GM19395 (cell line): Measurements from ENCODE around the gene TNFRSF11A.
A peak's percentile ranks its signal among the peaks of the same experiment; 100 is the strongest.

ENCODE experiments used
- ATAC-seq: cut with Tn5 transposase; IDR thresholded peaks from one replicate; pipeline ENCODE4 v1.9.1; 2021; ENCODE audit warnings: mild to moderate bottlenecking, moderate library complexity; ENCODE audit not compliant: unreplicated experiment

Gene TNFRSF11A

DNA sequence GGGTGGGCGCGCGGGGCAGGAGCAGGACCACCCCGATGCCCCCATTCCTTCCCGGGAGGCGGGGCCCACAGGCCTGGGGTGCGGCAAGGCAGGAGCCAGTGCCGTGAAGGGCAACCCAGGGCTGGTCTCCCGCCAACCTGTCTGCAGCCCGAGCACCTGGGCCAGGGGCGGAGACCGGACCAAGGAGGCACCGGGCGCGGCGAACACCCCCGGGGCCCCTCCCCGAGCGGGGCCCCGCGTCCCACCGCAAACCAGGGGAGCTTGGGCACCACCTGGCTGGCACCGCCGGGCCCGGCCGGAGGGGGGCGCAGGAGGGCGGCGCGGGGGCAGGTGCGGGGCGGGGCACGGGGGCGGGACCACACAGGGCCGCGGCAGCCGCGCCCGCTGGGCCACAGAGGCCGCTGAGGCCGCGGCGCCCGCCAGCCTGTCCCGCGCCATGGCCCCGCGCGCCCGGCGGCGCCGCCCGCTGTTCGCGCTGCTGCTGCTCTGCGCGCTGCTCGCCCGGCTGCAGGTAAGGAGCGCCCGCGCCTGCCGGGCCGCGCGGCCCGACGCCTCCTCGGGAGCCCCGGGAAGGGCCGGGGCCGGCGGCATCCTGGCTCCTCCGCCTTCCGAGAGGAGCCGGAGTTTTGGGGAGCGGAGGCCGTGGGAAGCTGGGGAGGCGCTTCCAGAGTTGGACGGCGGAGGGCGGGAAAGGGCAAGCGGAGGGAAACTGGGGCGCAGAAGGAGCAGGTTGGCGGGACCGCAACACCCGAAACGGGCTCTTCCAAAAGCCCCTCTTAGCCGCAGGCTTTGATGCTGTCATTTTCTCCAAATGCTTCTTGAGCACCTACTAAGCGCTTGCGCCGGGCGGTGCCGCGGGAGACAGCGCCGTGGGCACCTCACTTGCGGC is at the start of gene TNFRSF11A:
TNFRSF11A (plus strand) TSS at position 394 of the 889 bp plus-strand sequence; CDS start at position 437, 43 bp downstream.
- peak; percentile 65 for ATAC-seq

DNA sequence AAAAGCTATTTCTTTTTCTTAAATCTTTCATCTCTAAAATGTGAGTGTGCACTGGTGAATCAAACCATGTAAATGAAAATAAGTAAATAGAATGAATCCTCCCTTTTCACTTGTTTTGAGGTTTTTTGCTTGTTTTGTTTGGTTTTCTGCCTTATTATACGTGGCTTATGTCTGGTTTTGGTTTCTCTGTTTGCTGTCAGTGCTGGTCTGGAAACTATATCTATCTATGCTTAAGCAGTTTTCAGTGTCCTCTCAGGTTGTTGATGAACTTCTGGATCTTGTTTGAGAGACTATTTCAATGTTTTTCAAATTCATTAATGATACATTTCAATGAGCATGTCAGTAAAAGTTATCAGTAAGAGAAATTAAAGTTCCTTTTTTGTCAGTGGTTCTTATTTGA is 48.1 kb upstream of the TNFRSF11A start:
- no peak for ATAC-seq

DNA sequence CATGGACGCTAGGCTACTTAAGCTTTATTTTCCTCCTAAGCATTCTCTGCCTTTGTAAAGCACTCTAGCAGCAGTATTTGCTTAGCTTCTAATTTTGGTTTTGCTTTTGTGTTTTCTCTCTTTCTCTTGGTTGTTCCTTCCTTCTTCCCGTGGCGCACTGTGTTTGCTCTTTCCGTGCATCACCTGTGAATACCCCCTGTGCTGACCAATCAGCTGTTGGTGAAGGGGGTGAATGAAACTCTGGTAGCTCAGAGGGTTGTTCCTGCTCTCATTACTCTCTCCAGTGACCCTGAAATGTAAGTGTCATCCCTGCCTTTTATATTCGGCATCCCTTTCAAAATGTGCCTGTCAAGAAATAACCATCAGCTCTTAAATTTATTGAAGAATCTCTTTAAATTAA is 45.5 kb upstream of the TNFRSF11A start:
- ATAC-seq = no peak

DNA sequence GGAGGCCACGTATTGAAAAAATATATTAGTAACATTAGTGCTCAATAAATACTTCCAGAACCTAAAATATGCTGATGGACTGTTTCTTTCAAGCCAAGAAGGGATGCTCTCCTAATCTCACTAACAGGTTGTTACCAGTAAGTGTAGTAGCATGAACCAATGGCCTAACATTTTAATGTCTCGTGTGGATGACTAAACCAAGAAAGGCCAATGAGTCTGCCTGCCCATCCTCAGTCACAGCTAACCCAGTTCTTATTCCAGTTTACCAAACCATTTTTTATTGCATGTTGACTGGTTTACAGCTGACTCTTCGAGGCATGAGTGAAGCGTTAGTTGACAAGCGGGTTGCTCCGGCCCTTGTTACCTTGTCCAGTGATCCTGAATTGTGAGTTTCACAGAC is 45.1 kb upstream of the TNFRSF11A start:
- no peak for ATAC-seq

DNA sequence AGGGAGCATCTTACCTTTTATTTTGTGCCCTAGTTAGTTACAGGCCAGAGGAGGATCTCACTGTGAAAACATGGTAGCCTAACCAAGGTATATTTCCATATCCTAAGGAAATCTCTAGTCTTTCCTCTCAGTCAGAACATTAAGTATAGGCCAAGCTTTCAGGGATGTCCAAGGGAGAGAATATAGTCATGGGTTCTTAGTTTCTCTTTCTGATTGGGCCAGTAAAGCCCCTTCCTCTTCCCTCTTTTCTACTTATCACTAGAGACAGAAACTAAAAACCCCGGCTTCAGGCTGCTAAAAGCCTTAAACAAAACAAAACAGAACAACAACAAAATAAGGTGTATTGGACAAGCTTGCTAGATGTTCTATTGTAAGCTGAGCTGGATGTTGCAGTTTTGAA is 44.3 kb upstream of the TNFRSF11A start:
- ATAC-seq = no peak

DNA sequence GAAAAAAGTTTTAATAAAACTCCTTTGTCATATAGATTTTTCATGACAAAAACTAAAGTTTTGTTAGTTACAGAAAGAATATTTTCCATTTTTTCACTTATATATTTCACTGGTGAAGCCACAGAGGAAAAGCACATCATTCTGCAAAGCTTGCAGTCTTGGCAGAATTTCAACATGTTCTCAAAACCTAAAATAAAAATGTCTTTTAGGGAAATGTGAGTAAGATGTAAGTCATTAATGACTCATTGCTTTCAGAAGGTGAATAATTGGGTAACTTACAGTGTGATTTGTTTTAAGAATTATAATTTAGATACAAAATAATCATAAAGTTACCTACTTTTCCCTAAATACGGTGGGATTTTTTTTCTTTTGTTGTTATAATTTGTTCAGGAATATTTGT is 43.4 kb upstream of the TNFRSF11A start:
- ATAC-seq = no peak

DNA sequence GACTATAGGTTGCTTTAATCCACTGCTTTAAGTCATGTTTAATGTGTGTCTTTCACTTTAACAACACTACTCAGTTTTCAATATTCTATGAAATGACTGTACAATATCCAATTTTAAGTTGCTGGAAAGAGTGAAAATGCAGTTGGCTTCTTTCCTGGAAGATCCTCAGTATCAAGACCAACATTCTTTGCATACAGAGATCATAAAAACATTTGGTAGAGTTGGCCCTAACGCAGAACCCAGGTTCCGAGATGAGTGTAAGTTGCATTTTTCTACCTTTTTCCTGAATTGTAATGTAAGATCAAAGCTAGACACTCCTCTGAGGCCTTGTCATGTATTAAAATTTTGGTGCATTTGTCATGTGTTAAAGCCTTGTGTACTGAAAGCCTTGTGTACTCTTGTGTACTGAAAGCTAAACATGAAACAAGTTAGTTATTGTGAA is 42.9 kb upstream of the TNFRSF11A start:
- no peak for ATAC-seq

DNA sequence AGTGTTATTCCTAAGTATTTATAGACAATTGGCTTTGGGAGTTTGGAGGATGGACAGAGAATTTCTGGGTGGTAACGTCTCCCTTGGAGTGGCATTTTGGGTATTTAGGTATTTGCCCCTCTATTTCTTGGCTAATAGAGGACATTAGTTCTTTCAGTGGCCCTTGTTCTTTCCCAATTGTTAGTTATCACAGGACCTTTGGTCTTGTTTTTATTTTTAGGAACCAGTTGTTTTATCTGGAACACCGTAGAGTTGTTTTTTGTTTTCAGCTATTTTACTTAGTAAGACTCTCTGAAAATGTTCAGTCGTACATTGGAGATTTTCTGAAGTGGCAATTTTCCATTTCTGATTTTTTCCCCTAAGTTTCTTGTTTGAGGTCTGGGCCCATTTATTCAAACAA is 40.5 kb upstream of the TNFRSF11A start:
- ATAC-seq = no peak

DNA sequence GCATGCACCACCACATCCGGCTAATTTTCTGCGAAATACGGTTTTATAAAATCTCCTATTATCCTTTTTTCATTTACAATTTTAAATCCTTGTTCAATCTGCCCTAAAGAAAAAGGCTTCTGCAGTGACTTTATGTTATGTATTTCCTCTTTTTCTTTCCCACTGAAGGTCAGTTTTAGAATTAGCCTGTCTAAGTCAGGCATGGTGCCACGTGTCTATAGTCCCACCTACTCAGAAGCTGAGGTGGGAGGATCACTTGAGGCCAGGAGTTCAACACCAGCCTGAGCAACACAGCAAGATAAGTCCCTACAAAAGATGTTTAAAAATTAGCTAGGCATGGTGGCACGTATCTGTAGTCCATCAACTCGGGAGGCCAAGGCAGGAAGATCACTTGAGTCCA is 39.8 kb upstream of the TNFRSF11A start:
- ATAC-seq = no peak

DNA sequence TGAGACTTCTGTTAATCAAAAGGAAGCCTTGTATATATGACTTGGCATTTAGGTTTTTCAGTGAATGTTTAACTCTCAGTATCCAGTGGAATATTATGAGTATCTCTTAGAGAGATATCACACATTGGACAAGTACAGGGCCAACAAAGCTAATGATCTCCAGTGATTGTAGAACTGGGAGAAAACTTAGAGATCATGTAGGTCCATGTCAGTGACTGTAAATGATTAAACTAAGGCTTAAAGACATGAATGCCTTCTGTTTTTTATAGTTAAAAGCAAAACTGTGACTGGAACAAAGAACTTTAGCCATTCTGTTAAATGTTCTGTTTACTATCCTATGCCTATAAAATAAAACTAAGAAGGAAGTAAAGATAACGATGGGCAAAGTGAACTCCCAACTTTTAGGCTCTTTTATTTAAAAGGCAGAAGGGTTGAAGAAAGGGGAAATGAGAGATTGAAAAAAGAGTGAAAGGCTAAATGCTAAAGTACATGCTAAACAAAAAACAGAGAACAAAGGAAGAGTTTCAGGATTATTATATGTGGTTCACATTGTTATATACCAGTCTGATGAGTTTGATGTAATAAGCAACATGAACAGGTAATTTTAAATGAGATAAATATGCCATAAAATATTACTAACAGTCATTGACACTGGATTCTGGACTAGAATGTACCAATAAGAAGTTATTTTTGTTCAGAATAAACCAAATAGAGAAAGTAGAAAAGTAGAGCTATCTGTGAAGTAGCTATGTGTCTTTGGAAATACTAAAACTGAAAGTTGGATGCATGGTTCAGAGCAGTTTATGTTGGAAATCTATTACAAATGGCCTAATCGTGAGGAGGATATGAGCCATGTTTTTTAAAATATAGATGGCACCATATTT is 37.1 kb upstream of the TNFRSF11A start:
- ATAC-seq = peak; percentile 55

DNA sequence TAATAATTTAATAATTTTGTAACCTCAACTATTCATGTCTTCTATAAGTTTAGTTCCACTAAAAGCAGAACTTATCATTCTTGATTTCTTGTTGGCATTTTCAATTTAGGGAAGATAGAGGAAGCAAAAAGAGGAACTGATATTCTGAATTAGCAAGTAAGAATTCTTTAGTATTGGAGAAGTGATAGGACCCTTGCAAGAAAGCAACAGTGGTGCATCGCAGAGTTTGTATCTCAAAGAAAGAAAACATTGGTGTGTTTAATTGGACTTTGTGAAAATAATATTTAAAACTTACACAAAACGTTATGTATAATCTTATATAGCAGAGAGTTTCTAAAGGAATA is 36.5 kb upstream of the TNFRSF11A start:
- ATAC-seq = peak; percentile 73

DNA sequence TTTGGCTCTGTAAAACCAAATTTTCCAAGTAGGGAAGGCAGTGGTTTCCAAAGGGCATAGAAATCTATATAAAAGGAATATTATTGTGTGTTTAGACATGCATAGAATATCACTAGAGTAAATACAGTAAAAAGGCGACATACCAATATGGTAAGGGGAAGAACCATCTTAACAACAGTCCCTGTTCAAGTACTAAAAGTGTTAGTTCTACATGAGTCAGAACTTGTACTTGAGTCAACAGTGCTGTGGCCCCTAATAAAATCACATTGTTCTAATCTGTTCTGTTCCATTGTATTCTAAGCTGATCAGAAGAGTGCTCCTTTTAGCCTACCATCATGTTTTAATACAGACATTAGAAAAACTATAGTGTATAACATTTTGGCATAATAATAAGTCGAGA is 36.1 kb upstream of the TNFRSF11A start:
- ATAC-seq = peak; percentile 65

DNA sequence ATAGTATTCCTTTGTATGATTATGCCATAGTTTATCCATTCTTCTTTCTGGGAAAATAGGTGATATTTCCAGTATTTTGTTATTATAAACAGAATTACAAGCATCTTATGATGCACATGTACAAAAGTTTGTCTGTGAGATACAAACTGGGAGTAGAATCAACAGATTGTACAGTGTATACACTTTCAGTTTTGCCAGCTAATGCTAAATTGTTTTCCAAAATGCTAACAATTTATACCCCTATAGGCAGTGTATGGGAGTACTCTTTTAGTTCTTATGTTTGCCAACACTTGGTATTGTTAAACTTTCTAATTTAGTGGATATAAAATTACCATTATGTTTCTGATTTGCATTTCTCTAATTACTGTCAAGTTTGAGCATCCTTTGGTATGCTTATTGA is 31.0 kb upstream of the TNFRSF11A start:
- no peak for ATAC-seq

DNA sequence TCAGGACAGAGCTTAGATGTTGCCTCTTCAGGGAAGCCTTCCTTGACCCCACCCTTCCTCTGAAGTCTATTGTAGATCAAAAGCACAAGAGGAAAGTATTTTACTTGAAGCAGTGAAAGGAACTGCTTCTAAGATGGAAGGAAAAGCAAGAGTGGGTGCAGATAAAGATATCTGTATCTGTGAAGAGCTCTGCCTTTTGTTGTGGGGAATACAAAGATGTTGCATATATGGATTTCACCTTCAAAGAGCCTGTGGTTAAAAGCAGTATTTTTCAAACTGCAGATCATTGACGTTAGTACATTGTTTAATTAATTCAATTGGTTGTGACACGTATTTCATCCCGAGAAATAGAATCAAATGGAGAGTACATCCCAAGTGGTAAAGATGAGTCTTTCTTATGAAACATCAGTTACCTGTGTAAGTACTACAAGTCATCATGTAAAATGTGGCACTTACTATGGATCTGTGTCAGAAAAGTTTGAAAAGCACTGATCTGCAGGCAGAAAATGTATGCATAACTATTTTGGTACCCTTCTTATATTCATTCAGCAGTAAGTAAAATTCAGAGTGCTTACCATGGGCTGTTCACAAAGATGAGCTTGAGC is 24.6 kb upstream of the TNFRSF11A start:
- no peak for ATAC-seq

DNA sequence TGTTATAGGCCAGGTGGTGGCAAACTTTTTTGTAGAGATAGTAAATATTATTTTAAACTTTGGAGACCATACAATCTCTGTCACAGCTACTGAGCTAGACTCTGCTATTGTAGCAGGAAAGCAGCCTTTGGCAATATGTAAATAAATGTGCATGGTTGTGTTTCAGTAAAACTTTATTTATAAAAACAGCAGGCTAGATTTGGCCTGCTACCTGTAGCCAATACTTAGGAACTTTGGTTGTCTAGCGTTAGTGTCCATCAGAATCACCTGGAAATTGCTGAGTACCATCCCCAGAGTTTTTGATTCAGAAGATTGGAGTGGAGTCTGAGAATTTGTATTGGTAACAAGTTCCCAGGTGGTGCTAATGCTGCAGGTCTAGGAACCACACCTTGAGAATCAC is 23.8 kb upstream of the TNFRSF11A start:
- ATAC-seq = no peak

DNA sequence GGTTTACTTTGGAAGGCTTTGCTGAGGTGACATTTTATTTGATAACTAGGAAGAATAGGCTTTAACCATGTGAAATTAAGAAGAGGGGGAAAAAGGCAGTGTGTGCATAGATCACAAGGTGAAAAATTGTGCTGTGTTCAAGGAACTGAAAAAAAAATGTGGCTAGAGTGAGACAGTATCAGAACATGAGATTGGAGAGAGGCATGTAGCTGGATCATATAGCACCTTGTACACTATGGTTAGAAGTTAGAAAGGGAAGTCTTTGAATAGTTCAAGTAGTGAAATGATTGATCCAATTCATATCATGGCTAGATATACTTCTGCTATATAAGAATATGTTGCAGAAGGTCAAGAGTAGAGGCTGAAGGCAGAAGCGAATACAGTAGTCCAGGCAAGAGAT is 12.3 kb upstream of the TNFRSF11A start:
- no peak for ATAC-seq

DNA sequence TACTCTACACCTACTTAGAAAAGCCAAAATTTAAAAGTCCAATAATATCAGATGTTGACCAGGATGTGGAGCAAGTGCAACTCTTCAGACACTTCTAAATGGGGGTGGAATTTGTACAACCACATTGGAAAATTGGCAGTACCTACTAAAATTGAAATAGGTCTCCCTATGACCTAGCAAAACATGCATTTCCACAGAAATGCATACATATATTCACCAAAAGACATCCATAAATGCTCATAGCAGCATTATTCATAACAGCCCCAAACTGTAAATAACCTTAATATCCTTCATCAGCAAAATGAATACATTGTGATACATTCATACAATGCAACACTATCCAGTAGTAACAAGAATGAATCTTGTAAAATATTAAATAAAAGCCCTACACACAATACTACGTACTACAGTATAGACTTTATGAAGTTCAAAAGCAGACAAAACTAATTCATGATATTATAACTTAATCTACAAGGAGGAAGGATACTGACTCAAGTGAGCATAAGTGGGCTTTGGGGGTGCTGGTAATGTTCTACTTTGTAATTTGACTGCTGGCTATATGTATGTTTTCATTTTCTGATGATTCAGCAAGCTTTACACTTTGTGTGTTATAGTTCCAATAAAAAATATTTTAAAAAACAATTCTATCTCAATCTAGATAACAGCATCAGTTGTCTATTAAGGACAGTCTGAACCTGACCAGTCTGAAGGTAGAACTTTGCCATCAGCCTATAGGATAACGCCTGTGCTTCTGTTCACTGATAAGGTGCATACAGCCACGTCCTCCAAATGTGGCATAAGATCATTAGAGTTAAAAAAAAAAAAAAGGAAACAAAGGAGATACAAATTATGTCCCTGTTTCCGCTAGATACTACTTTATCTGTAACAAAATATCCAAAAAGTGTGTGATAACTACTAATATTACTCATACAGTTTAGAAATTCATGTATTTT is 6.6 kb upstream of the TNFRSF11A start:
- ATAC-seq = no peak

DNA sequence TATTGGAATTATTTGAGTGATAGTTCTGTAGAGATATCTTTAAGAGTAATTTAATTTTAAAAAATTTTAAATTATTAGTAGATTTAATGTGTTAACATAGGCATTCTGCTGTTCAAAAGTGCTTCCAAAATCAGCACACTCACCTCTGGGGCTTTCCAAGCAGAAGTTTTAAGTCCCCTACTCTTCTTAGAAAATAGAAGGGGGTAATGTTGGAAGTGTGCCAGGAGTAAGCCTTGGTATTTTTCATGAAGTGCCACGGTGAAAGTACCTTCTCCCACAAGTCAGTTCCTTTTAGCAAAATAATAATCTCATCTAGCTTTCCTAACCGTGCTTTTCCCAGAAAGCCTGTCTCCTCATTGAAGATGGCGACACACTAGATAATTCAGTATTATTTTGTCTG is 3.9 kb upstream of the TNFRSF11A start:
- no peak for ATAC-seq

DNA sequence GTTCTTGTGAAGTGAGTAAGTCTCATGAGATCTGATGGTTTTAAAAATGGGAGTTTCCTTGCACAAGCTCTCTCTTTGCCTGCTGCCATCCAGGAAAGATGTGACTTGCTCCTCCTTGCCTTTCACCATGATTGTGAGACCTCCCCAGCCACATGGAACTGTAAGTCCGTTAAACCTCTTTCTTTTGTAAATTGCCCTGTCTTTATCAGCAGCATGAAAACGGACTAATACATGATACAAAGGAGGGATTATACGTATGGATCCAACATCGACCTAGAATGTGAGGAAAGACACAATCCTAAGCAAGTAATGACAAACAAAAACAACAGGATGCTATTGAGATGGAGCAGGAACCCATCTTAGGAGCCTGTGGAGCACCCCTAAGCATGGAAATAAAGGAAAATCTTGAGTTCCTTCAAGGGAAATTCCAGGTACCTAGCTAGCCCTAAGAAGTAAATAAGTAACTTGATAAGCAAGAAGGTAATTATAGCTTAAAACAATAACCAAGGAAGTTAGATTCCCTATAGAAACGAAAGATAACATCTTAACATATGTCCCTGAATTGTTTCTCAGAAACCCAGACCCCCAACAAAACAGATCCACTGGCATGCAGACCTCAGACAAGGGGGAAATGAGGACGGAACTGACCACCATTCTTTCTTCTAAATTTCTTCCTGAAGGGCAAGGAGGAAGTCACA is 1.5 kb upstream of the TNFRSF11A start:
- no peak for ATAC-seq
